ENCODE measurements around the gene MMP24. TPM values are rescaled to one million over a fixed set of nuclear protein-coding genes. Genes with fewer than 3 reads are reported as not detected.

The MMP24 gene
- total RNA-seq, 1 donor from 2014 or later, result 1.1 TPM

DNA sequence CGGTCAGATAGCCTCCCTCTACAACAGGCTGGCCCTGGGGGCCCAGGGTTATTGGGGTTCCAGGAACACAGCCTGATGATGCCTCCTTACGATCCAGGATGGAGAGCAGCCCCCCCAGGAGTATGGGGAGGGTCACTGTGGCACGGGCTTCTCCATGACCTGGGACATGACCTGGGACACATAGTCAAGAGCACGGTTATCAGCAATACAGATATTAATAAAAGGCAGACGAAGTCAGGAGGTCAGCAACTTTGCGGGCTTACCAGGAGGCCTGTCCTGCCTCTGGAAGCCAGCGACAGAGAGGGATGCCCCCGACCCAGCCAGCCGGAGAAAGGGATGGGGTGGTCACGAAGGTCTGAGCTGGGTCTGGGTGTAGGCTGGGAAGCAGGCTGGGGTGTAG is 50.6 kb downstream of the MMP24 start:
- Mint-ChIP-seq H3K27me3 (ENCODE audit: low read depth) (no peaks in the 10 kb centered on the region), H3K36me3 (peaks cover 11% of the 10 kb centered on the region), H3K4me3 (peak overlapping the region; percentile 95), H3K9me3 (no peaks in the 10 kb centered on the region), H3K27ac (peak overlapping the region; percentile 99), H3K4me1 (peaks cover 6% of the 10 kb centered on the region)
- TF ChIP-seq, protein P1, sequence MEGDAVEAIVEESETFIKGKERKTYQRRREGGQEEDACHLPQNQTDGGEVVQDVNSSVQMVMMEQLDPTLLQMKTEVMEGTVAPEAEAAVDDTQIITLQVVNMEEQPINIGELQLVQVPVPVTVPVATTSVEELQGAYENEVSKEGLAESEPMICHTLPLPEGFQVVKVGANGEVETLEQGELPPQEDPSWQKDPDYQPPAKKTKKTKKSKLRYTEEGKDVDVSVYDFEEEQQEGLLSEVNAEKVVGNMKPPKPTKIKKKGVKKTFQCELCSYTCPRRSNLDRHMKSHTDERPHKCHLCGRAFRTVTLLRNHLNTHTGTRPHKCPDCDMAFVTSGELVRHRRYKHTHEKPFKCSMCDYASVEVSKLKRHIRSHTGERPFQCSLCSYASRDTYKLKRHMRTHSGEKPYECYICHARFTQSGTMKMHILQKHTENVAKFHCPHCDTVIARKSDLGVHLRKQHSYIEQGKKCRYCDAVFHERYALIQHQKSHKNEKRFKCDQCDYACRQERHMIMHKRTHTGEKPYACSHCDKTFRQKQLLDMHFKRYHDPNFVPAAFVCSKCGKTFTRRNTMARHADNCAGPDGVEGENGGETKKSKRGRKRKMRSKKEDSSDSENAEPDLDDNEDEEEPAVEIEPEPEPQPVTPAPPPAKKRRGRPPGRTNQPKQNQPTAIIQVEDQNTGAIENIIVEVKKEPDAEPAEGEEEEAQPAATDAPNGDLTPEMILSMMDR (IDR thresholded peaks at IDR 0.05; ENCODE audit: unreplicated experiment), result no peak
- no peak for DNase-seq (ENCODE audit: low spot score in 2 of 2, unreplicated experiment in 2 of 2)

DNA sequence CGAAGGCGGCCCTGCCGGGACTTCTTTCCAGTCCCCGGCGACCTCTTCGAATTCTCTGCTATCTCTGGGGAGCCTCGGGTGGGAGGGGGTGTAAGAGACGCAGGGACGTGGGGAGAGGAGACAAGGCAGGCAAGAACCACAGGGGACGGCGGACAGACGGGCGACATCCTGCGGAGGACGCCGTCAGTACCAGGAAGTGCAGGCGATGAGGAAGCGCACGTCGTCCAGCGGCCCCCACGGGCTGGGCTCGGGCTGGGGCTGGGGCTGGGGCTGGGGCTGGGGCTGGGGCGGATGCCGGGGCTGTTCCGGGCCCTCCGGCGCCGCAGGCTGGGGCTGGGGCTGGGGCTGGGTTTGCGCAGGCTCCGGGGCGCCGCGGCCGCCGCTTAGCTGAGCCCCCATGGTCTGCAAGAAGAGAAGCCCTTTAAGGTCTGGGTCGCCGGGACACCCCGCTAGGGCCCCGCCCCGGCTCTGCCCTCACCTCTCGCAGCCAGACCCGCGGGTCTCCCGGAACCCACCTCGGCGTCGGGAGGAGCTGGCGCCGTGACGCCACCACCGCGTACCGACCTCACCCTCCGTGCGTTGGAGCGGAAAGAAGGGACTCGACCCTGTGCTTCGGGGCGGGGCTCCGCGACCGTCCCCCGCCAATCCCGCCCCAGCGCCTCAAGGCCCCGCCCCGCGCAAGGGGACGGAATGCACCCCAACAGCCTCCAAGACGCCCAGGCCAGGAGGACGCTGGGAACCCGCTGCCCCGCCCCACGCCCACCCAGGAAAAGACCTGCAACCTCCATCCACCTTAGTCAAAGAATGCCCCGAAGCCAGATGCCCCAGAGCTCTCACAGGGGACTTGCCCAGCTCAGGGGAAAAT is 51.3 kb downstream of the MMP24 start, which contains the start of gene MMP24OS:
TSS of gene MMP24OS (minus strand) at position 592 of the 865 bp plus-strand sequence. CDS start at position 399, 193 bp downstream.
- Mint-ChIP-seq H3K9me3 (no peaks in the 10 kb centered on the region), H3K27me3 (ENCODE audit: low read depth) (no peaks in the 10 kb centered on the region), H3K36me3 (peaks cover 14% of the 10 kb centered on the region), H3K4me3 (peak within 1 kb of the TSS; percentile 95), H3K4me1 (peaks cover 6% of the 10 kb centered on the region), H3K27ac (peak within 1 kb of the TSS; percentile 99)
- TF ChIP-seq, protein P1 (IDR thresholded peaks at IDR 0.05; ENCODE audit: unreplicated experiment), result no peak
- peak; percentile 81 to 85 for DNase-seq (ENCODE audit: low spot score in 2 of 2, unreplicated experiment in 2 of 2)

DNA sequence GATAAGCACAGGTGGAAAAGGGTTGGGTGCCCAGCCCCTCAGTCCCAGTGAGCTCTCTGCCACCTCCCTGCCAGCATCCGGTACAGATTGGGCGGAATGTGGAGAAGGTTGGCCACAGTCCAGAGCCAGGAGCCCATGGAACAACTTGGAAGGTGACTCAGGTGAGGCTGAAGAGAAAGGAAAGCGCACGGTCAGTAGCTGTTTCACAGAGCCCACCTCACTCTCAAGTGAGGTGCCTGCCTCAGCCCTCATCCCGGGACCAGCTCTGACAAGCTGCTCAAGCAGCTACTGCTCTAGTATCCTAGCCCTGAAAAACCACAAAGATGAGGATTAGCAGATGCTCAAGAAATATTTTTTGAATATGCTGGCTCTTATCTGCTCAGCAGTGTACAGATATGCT is 52.5 kb downstream of the MMP24 start:
- no peak overlapping the region for H3K4me3 Mint-ChIP-seq
- peak overlapping the region; percentile 89 for H3K27ac Mint-ChIP-seq
- H3K36me3 Mint-ChIP-seq, result peaks cover 14% of the 10 kb centered on the region
- no peak for DNase-seq (ENCODE audit: low spot score in 2 of 2, unreplicated experiment in 2 of 2)
- H3K27me3 Mint-ChIP-seq (ENCODE audit: low read depth), result no peaks in the 10 kb centered on the region
- peaks cover 15% of the 10 kb centered on the region for H3K4me1 Mint-ChIP-seq
- TF ChIP-seq, protein P1 (IDR thresholded peaks at IDR 0.05; ENCODE audit: unreplicated experiment), result no peak
- H3K9me3 Mint-ChIP-seq, result no peaks in the 10 kb centered on the region

DNA sequence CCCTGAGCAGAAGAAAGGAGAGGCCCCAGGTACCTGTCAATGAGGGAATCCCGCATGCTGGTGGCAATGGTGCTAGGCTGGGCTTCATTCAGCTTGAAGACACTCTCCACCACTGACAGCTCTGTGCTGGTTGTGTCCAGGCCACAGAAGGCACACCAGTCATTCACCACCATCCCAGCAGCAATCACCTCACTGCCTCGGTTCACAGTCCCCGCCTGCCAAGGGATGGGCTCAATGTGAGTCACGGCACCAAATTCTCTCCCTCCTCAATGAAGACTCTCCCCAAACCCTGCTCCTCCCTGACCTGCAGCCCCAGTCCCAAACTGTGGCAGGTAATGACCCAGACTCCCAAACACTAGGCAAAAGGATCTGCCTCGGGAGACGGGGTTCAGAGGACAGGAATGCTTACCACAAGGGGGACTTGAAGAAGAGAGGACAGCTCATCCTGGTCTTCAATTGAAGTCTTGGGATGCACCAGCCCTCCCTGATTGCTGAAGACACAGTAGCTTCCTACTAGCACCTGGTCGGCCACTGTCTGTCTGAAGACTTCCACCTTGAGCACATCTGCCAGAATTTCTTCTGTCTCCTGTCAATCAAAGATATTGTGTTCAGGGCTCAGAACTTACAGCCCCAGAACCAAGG is 53.2 kb downstream of the MMP24 start:
- TF ChIP-seq, protein P1 (IDR thresholded peaks at IDR 0.05; ENCODE audit: unreplicated experiment), result no peak
- Mint-ChIP-seq H3K36me3 (peaks cover 14% of the 10 kb centered on the region), H3K4me3 (no peak overlapping the region), H3K9me3 (no peaks in the 10 kb centered on the region), H3K27ac (peak overlapping the region; percentile 89), H3K27me3 (ENCODE audit: low read depth) (no peaks in the 10 kb centered on the region), H3K4me1 (peaks cover 16% of the 10 kb centered on the region)
- DNase-seq (ENCODE audit: low spot score in 2 of 2, unreplicated experiment in 2 of 2), result no peak

DNA sequence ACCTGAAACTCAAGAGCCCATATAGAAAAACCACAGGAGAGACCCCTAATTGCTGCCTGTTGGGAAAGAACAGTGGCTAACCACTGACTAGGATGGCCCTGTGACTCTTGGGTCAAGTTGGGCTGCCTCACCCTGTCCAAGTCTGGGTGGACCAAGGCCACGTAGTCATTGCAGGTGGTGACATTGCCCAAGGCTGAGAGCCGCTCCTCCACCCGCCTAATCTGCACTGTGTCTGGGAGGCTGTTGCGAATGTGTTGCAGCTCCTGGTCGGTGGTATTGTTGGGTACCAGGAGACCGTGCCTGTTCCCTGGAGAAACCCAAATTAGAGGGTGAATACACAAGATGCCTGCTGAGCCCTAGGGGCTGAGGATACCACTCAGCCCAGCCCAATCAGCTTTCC is 54.0 kb downstream of the MMP24 start:
- DNase-seq (ENCODE audit: low spot score in 2 of 2, unreplicated experiment in 2 of 2), result no peak
- TF ChIP-seq, protein P1 (IDR thresholded peaks at IDR 0.05; ENCODE audit: unreplicated experiment), result no peak
- Mint-ChIP-seq H3K9me3 (no peaks in the 10 kb centered on the region), H3K27ac (no peak overlapping the region), H3K4me3 (no peak overlapping the region), H3K27me3 (ENCODE audit: low read depth) (no peaks in the 10 kb centered on the region), H3K4me1 (peaks cover 23% of the 10 kb centered on the region), H3K36me3 (peaks cover 14% of the 10 kb centered on the region)
